ENCODE measurements around the gene PRKCE. TPM values are rescaled to one million over a fixed set of nuclear protein-coding genes. Genes with fewer than 3 reads are reported as not detected.

PRKCE gene
- total RNA-seq, 1 experiment from 2014 or later = 21.7 TPM

DNA sequence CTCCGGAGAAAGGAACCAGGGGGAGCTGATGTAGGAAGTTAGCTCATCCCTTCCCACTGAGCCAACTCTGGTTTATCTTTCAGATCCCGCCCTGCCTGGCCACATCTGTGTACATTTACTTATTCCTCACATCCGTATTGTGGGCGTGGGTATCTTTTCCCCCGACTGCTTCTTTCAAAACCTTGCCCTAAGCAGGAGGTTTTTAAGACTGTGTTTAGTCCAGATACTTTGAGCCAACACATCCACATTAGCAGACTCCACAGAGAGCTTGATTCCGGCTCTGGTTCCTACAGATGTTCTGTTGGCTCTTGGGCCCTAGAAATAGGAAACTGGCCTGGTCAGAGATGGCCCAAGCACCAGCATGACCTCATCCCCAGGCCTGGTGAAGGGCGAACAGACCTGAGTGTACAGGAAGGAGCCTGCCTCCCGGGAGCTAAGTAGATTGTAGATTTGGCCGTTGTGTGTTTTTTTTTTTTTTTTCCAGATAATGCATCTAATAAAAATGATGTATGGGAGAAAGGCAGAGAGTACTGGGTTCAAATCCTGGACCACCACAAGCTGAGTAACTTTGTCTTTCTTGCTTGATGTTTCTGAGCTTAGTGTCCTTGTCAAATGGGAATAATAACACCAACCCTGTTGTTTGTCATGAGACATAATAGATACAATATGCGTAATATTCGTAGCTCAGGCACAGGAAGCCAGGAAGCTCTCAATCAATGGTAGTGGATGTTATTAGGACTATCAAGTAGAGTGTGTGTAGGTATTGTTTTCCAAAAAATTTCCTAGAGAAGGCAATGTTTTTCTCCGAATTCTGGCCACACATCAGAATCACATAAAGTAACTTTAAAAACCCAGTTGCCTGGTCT is 92.3 kb downstream of the PRKCE start:
- ChIA-PET POLR2A (ENCODE audit: unreplicated experiment) (interaction anchor here (0.7 kb wide), 1 partner anchor 195 kb away, joined by 4 read pairs; no protein-coding TSS in a partner anchor), CTCF (interaction anchor here (0.6 to 0.7 kb wide), 2 partner anchors 10 to 77 kb away, joined by 4 to 6 read pairs; no protein-coding TSS in a partner anchor)
- no peaks in the 10 kb centered on the region; the same call in 1 of the 2 replicates for H4K20me1 ChIP-seq (ENCODE audit: insufficient read depth)
- H3K79me2 ChIP-seq (ENCODE audit: low read depth) = 0 out of 2 replicates have a peak, but pooled peaks cover 2% of the 10 kb centered on the region
- peaks cover 7% of the 10 kb centered on the region; the same call in 1 of the 2 replicates for H3K9me3 ChIP-seq (ENCODE audit: insufficient read depth, low read depth)
- DNase-seq = no peak
- no peaks in the 10 kb centered on the region for H3F3A ChIP-seq (ENCODE audit: insufficient read depth, low read depth)
- H3K4me2 ChIP-seq = no peak overlapping the region
- TF ChIP-seq EZH2 (IDR thresholded peaks at IDR 0.05; ENCODE audit: low read depth) = no peak
- TF ChIP-seq, protein P1, sequence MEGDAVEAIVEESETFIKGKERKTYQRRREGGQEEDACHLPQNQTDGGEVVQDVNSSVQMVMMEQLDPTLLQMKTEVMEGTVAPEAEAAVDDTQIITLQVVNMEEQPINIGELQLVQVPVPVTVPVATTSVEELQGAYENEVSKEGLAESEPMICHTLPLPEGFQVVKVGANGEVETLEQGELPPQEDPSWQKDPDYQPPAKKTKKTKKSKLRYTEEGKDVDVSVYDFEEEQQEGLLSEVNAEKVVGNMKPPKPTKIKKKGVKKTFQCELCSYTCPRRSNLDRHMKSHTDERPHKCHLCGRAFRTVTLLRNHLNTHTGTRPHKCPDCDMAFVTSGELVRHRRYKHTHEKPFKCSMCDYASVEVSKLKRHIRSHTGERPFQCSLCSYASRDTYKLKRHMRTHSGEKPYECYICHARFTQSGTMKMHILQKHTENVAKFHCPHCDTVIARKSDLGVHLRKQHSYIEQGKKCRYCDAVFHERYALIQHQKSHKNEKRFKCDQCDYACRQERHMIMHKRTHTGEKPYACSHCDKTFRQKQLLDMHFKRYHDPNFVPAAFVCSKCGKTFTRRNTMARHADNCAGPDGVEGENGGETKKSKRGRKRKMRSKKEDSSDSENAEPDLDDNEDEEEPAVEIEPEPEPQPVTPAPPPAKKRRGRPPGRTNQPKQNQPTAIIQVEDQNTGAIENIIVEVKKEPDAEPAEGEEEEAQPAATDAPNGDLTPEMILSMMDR (conservative IDR thresholded peaks at IDR 0.05) = no peak
- no peak overlapping the region for H2AFZ ChIP-seq
- no peak overlapping the region for H3K4me3 ChIP-seq
- no peaks in the 10 kb centered on the region for H3K4me1 ChIP-seq (replicated peaks; ENCODE audit: insufficient read depth)
- no peaks in the 10 kb centered on the region for H3K36me3 ChIP-seq (ENCODE audit: low read depth)
- no peaks in the 10 kb centered on the region for H3K27me3 ChIP-seq (ENCODE audit: insufficient read depth, low read depth)
- no peak overlapping the region for H3K27ac ChIP-seq
- no TSS peak for BruUV-seq (replicated peaks)
- intact Hi-C loops (cut with micrococcal nuclease; ENCODE audit: unreplicated experiment) = no loop called here
- no peaks in the 10 kb centered on the region for H3K9me2 ChIP-seq (ENCODE audit: insufficient read depth)

DNA sequence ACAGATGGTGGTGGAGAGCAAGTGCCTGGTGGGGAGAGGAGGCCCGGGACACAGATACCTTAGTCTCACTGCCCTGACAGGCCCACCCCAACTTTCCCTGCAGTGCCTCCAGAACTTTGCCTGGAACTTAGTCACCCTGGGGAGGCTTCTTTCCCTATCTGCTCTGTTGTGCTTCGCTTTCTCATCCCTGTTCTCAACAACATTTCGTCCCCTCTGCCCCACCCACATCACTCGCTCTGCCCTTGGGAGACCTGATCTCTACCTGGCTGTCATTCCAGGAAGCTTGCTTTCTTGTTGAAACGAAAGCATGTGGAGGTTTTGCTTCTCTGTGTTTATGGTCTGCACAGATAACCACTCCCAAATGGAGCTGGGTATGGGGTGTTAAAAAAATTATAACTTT is 93.8 kb downstream of the PRKCE start:
- Histone ChIP-seq H3K4me2 (no peak overlapping the region), H3K9me3 (ENCODE audit: insufficient read depth, low read depth) (peaks cover 7% of the 10 kb centered on the region; the same call in 1 of the 2 replicates), H3K27me3 (ENCODE audit: insufficient read depth, low read depth) (no peaks in the 10 kb centered on the region), H3F3A (ENCODE audit: insufficient read depth, low read depth) (no peaks in the 10 kb centered on the region), H4K20me1 (ENCODE audit: insufficient read depth) (no peaks in the 10 kb centered on the region; the same call in 1 of the 2 replicates), H2AFZ (no peak overlapping the region), H3K4me3 (no peak overlapping the region), H3K27ac (no peak overlapping the region), H3K79me2 (ENCODE audit: low read depth) (no peaks in the 10 kb centered on the region), H3K4me1 (replicated peaks; ENCODE audit: insufficient read depth) (no peaks in the 10 kb centered on the region), H3K9me2 (ENCODE audit: insufficient read depth) (no peaks in the 10 kb centered on the region), H3K36me3 (ENCODE audit: low read depth) (no peaks in the 10 kb centered on the region)
- ChIA-PET CTCF (no interaction called here), POLR2A (ENCODE audit: unreplicated experiment) (interaction anchor here (0.5 kb wide), 1 partner anchor 552 kb away, joined by 4 read pairs; the partner anchor contains the start of gene EPAS1)
- no TSS peak for BruUV-seq (replicated peaks)
- TF ChIP-seq, protein P1 (conservative IDR thresholded peaks at IDR 0.05) = no peak
- TF ChIP-seq EZH2 (IDR thresholded peaks at IDR 0.05; ENCODE audit: low read depth) = no peak
- intact Hi-C loops (cut with micrococcal nuclease; ENCODE audit: unreplicated experiment) = no loop called here
- no peak for DNase-seq

DNA sequence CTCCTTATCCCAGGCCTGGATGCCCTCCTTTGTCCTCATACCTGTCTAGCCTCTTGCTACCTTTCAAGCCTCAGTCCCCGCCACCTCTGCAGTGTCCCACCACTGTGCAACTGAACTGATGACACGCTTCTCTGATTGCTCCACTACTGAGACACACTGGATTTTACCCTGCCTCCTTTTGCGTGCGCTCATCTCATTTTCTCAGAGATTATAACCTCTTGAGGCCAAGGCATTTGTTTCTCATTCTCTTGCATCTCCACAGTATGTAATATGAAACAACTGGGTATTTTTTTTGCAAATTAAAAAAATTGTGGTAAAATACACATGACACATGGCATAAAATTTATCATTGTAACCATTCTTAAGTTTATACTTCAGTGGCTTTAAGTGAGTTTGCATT is 95.4 kb downstream of the PRKCE start:
- CTCF ChIA-PET = no interaction called here
- intact Hi-C loops (cut with micrococcal nuclease; ENCODE audit: unreplicated experiment) = no loop called here

More for the DNA sequence above, 95.4 kb downstream of the PRKCE start:
- Histone ChIP-seq H3K4me1 (replicated peaks; ENCODE audit: insufficient read depth) (no peaks in the 10 kb centered on the region), H2AFZ (no peak overlapping the region), H3K4me2 (no peak overlapping the region), H3K36me3 (ENCODE audit: low read depth) (no peaks in the 10 kb centered on the region), H3F3A (ENCODE audit: insufficient read depth, low read depth) (no peaks in the 10 kb centered on the region), H3K4me3 (no peak overlapping the region), H3K27me3 (ENCODE audit: insufficient read depth, low read depth) (no peaks in the 10 kb centered on the region), H3K9me2 (ENCODE audit: insufficient read depth) (no peaks in the 10 kb centered on the region), H3K79me2 (ENCODE audit: low read depth) (no peaks in the 10 kb centered on the region), H4K20me1 (ENCODE audit: insufficient read depth) (no peaks in the 10 kb centered on the region; the same call in 1 of the 2 replicates), H3K27ac (no peak overlapping the region), H3K9me3 (ENCODE audit: insufficient read depth, low read depth) (peaks cover 7% of the 10 kb centered on the region; the same call in 1 of the 2 replicates)
- POLR2A ChIA-PET (ENCODE audit: unreplicated experiment) = no interaction called here
- no peak for DNase-seq
- TF ChIP-seq, protein P1 (conservative IDR thresholded peaks at IDR 0.05) = no peak
- no peak for TF ChIP-seq EZH2 (IDR thresholded peaks at IDR 0.05; ENCODE audit: low read depth)
- no TSS peak for BruUV-seq (replicated peaks)
